H9 (cell line): ENCODE measurements around the gene SFXN2. TPM values are rescaled to one million over a fixed set of nuclear protein-coding genes. Genes with fewer than 3 reads are reported as not detected.

Experiments used
- DNase-seq: peaks from one replicate; pipeline ENCODE4 v3.0.0-alpha.2; 2017
- H2AFZ ChIP-seq: one replicate; pipeline ENCODE4 v1.6.1; 2013; ENCODE audit warnings: mild to moderate bottlenecking, low read length, control low read depth, moderate library complexity
- H2AK5ac ChIP-seq: 2 replicates; pipeline ENCODE4 v1.6.1; 2013; ENCODE audit warnings: low read length, control low read depth, mixed read lengths; ENCODE audit not compliant: insufficient read length
- H2BK120ac ChIP-seq: one replicate; pipeline ENCODE4 v1.6.1; 2013; ENCODE audit warnings: low read depth, mild to moderate bottlenecking, low read length, control low read depth, inconsistent platforms; ENCODE audit not compliant: poor library complexity, severe bottlenecking
- H2BK12ac ChIP-seq: 2 replicates; pipeline ENCODE4 v1.6.1; 2013; ENCODE audit warnings: low read length, control low read depth, mixed read lengths, low read depth; ENCODE audit not compliant: insufficient read length
- H2BK15ac ChIP-seq: 2 replicates; pipeline ENCODE4 v1.6.1; 2013; ENCODE audit warnings: low read depth, low read length, control low read depth
- H2BK20ac ChIP-seq: one replicate; pipeline ENCODE4 v1.6.1; 2013; ENCODE audit warnings: low read depth, mild to moderate bottlenecking, low read length, control low read depth, inconsistent platforms; ENCODE audit not compliant: poor library complexity, severe bottlenecking
- H2BK5ac ChIP-seq: 2 replicates; pipeline ENCODE4 v1.6.1; 2013; ENCODE audit warnings: low read length, control low read depth, mixed read lengths; ENCODE audit not compliant: insufficient read length
- H3K14ac ChIP-seq: 2 replicates; pipeline ENCODE4 v1.6.1; 2013; ENCODE audit warnings: low read length, control low read depth; ENCODE audit not compliant: insufficient read depth
- H3K18ac ChIP-seq: 2 replicates; pipeline ENCODE4 v1.6.1; 2013; ENCODE audit warnings: low read depth, mild to moderate bottlenecking, mixed read lengths, low read length, control low read depth; ENCODE audit not compliant: insufficient read length
- H3K23ac ChIP-seq: 2 replicates; pipeline ENCODE4 v1.6.1; 2013; ENCODE audit warnings: low read length, control low read depth, mixed read lengths, low read depth; ENCODE audit not compliant: insufficient read length
- H3K23me2 ChIP-seq: 2 replicates; pipeline ENCODE4 v1.6.1; 2013; ENCODE audit warnings: low read depth, mild to moderate bottlenecking, mixed read lengths, low read length, control low read depth; ENCODE audit not compliant: insufficient read length, poor library complexity, severe bottlenecking
- H3K27ac ChIP-seq: 2 replicates; pipeline ENCODE4 v1.5.1; 2013; ENCODE audit warnings: low read length, control low read depth, mixed read lengths, low read depth; ENCODE audit not compliant: insufficient read length
- H3K27me3 ChIP-seq: 2 replicates; pipeline ENCODE4 v1.6.1; 2013; ENCODE audit warnings: low read length, control low read depth, inconsistent platforms; ENCODE audit not compliant: insufficient read depth
- H3K4ac ChIP-seq: 2 replicates; pipeline ENCODE4 v1.6.1; 2013; ENCODE audit warnings: low read depth, mild to moderate bottlenecking, control low read depth, inconsistent platforms, low read length, moderate library complexity
- H3K4me1 ChIP-seq: 2 replicates; pipeline ENCODE4 v1.6.1; 2013; ENCODE audit warnings: low read length, control low read depth, inconsistent platforms; ENCODE audit not compliant: insufficient read depth
- H3K4me2 ChIP-seq: 2 replicates; pipeline ENCODE4 v1.6.1; 2013; ENCODE audit warnings: low read length, control low read depth, mixed read lengths; ENCODE audit not compliant: insufficient read length, insufficient read depth
- H3K56ac ChIP-seq: 2 replicates; pipeline ENCODE4 v1.6.1; 2013; ENCODE audit warnings: low read depth, mild to moderate bottlenecking, mixed read lengths, low read length, control low read depth; ENCODE audit not compliant: insufficient read length
- H3K79me1 ChIP-seq: 2 replicates; pipeline ENCODE4 v1.6.1; 2013; ENCODE audit warnings: low read depth, mild to moderate bottlenecking, moderate library complexity, low read length, control low read depth, inconsistent platforms; ENCODE audit not compliant: insufficient read depth, poor library complexity, severe bottlenecking
- H3K79me2 ChIP-seq: 2 replicates; pipeline ENCODE4 v1.6.1; 2013; ENCODE audit warnings: low read length, control low read depth, inconsistent platforms; ENCODE audit not compliant: insufficient read depth
- H3K9ac ChIP-seq: 2 replicates; pipeline ENCODE4 v1.6.1; 2013; ENCODE audit warnings: low read length, control low read depth, mixed read lengths; ENCODE audit not compliant: insufficient read length; ENCODE audit errors: extremely low read depth
- H3K9me3 ChIP-seq: one replicate; pipeline ENCODE4 v1.6.1; 2013; ENCODE audit warnings: low read depth, low read length, inconsistent platforms; ENCODE audit not compliant: control insufficient read depth
- H3T11ph ChIP-seq: one replicate; pipeline ENCODE4 v1.6.1; 2013; ENCODE audit warnings: mild to moderate bottlenecking, low read length, control low read depth, inconsistent platforms
- H4K20me1 ChIP-seq: one replicate; pipeline ENCODE4 v1.6.1; 2013; ENCODE audit not compliant: control insufficient read depth, insufficient read length, insufficient read depth
- H4K5ac ChIP-seq: 2 replicates; pipeline ENCODE4 v1.6.1; 2013; ENCODE audit warnings: low read depth, mild to moderate bottlenecking, mixed read lengths, low read length, control low read depth; ENCODE audit not compliant: insufficient read length
- H4K8ac ChIP-seq: replicated peaks from 2 replicates; pipeline ENCODE4 v1.6.1; 2013; ENCODE audit warnings: low read length, control low read depth, mixed read lengths, low read depth; ENCODE audit not compliant: insufficient read length
- H4K91ac ChIP-seq: 2 replicates; pipeline ENCODE4 v1.6.1; 2013; ENCODE audit warnings: low read depth, mild to moderate bottlenecking, moderate library complexity, mixed read lengths, low read length, control low read depth; ENCODE audit not compliant: insufficient read length
- H3K27ac Mint-ChIP-seq, 3 experiments: 2 replicates in 2 of 3; 3 replicates in 1 of 3; pipeline ENCODE4 v1.8.0; 2020 to 2021; ENCODE audit warnings: mixed read lengths in 3 of 3, mild to moderate bottlenecking in 1 of 3, moderate library complexity in 1 of 3
- H3K27me3 Mint-ChIP-seq: 2 replicates; pipeline ENCODE4 v1.8.0; 2021; ENCODE audit warnings: low read depth, mild to moderate bottlenecking, moderate library complexity, mixed read lengths
- H3K36me3 Mint-ChIP-seq, 3 experiments: 2 replicates in 2 of 3; 3 replicates in 1 of 3; pipeline ENCODE4 v1.8.0; 2020 to 2021; ENCODE audit warnings: low read depth in 3 of 3, mixed read lengths in 3 of 3; ENCODE audit not compliant: insufficient read depth in 1 of 3
- H3K4me1 Mint-ChIP-seq, 2 experiments: 2 replicates each; pipeline ENCODE4 v1.8.0; 2020; ENCODE audit warnings: mixed read lengths in 2 of 2
- H3K4me3 Mint-ChIP-seq, 2 experiments: 2 replicates in 1 of 2; 3 replicates in 1 of 2; pipeline ENCODE4 v1.8.0; 2020 to 2021; ENCODE audit warnings: mild to moderate bottlenecking in 2 of 2, mixed read lengths in 2 of 2, moderate library complexity in 1 of 2
- H3K9me3 Mint-ChIP-seq, 2 experiments: 2 replicates in 1 of 2; 3 replicates in 1 of 2; pipeline ENCODE4 v1.8.0; 2020; ENCODE audit warnings: mild to moderate bottlenecking in 2 of 2, mixed read lengths in 2 of 2, moderate library complexity in 1 of 2
- CTCF ChIP-seq: fragments of 200-600 bp; sonication (generic); conservative IDR thresholded peaks from 3 replicates; pipeline ENCODE4 v1.8.0; 2021; ENCODE audit warnings: antibody characterized with exemption, mild to moderate bottlenecking
- total RNA-seq: library from RNA; stranded (reverse); gene quantifications from 2 replicates; pipeline ENCODE4 v1.2.1, GENCODE V29; 2021

Gene SFXN2
- total RNA-seq, 1 experiment from 2014 or later, result 34.7 TPM

GRCh38 chr10:102738692-102739121, 24.3 kb downstream of the SFXN2 start:
- H4K20me1 ChIP-seq, result no peaks in the 10 kb centered on the region
- H2BK15ac ChIP-seq, result no peak overlapping the region
- no peak for TF ChIP-seq CTCF
- no peaks in the 10 kb centered on the region for H3K27me3 ChIP-seq
- H3K27ac ChIP-seq, result no peak overlapping the region
- no peak overlapping the region for H2BK5ac ChIP-seq
- H3K79me2 ChIP-seq, result no peaks in the 10 kb centered on the region
- H4K8ac ChIP-seq, result no peak overlapping the region
- H2BK20ac ChIP-seq, result no peak overlapping the region
- Mint-ChIP-seq H3K27ac (no peak overlapping the region; a peak in 1 of 7 replicates), H3K4me1 (peaks cover 21 to 29% of the 10 kb centered on the region in 2 experiments), H3K36me3 (peaks cover 21 to 33% (median 24%) of the 10 kb centered on the region in 3 experiments; a peak in 6 of 7 replicates), H3K9me3 (no peaks in the 10 kb centered on the region), H3K4me3 (no peak overlapping the region; a peak in 1 of 5 replicates), H3K27me3 (peaks cover 2% of the 10 kb centered on the region)
- no peak overlapping the region for H2BK12ac ChIP-seq
- no peak overlapping the region for H3K18ac ChIP-seq
- H3K14ac ChIP-seq, result no peak overlapping the region
- H3T11ph ChIP-seq, result no peak overlapping the region
- H2AK5ac ChIP-seq, result no peak overlapping the region
- peaks cover 6% of the 10 kb centered on the region; the same call in 1 of the 2 replicates for H3K4me1 ChIP-seq
- peaks cover 2% of the 10 kb centered on the region for H3K23me2 ChIP-seq
- no peak overlapping the region for H2AFZ ChIP-seq
- no peak overlapping the region for H4K5ac ChIP-seq
- DNase-seq, result no peak
- no peak overlapping the region for H3K56ac ChIP-seq
- no peak overlapping the region for H3K4me2 ChIP-seq
- H4K91ac ChIP-seq, result no peak overlapping the region
- H3K79me1 ChIP-seq, result no peaks in the 10 kb centered on the region
- no peak overlapping the region for H3K9ac ChIP-seq
- no peak overlapping the region for H3K23ac ChIP-seq
- no peak overlapping the region for H3K4ac ChIP-seq
- H2BK120ac ChIP-seq, result no peak overlapping the region
- H3K9me3 ChIP-seq, result no peaks in the 10 kb centered on the region
